Gastroesophageal sphincter (tissue), 4 donors: ENCODE measurements around the gene SUB1. TPM values are rescaled to one million over a fixed set of nuclear protein-coding genes. Genes with fewer than 3 reads are reported as not detected.

Experiments used
- ATAC-seq: fragments of 150-250 bp; one replicate; pipeline ENCODE4 v1.9.1; 2016; ENCODE audit warnings: mild to moderate bottlenecking, moderate library complexity
- H3K27ac ChIP-seq, 4 donors: fragments of 200-600 bp; sonication (generic) in 3 of 4; 1 replicate in 3 of 4; 2 replicates in 1 of 4; pipeline ENCODE4 v1.5.1; 2016 to 2019
- H3K27me3 ChIP-seq: fragments of 200-600 bp; sonication (generic); one replicate; pipeline ENCODE4 v1.5.1; 2019
- H3K36me3 ChIP-seq, 2 donors: fragments of 200-600 bp; sonication (generic); one replicate each; pipeline ENCODE4 v1.5.1; 2019; ENCODE audit warnings: control low read depth in 1 of 2
- H3K4me1 ChIP-seq, 3 donors: fragments of 200-600 bp; sonication (generic); 1 replicate in 2 of 3; 2 replicates in 1 of 3; pipeline ENCODE4 v1.5.1; 2016 to 2019; ENCODE audit warnings: control low read depth in 2 of 3
- H3K4me3 ChIP-seq, 2 donors: fragments of 200-600 bp; sonication (generic); one replicate each; pipeline ENCODE4 v1.5.1; 2019; ENCODE audit warnings: mild to moderate bottlenecking in 1 of 2, moderate library complexity in 1 of 2
- H3K9me3 ChIP-seq, 3 donors: fragments of 200-600 bp; sonication (generic); one replicate each; pipeline ENCODE4 v1.5.1; 2017 to 2019; ENCODE audit warnings: control low read depth in 2 of 3
- EP300 ChIP-seq: sonication (generic); formaldehyde crosslinking; IDR thresholded peaks from one replicate; pipeline ENCODE4 v1.6.1; 2017; ENCODE audit warnings: antibody characterized with exemption, mild to moderate bottlenecking
- POLR2A ChIP-seq, 2 donors: fragments of 450-650 bp; IDR thresholded peaks; one replicate each; pipeline ENCODE4 v1.6.1; 2017; ENCODE audit warnings: antibody characterized with exemption in 2 of 2, mild to moderate bottlenecking in 2 of 2, moderate library complexity in 1 of 2
- POLR2AphosphoS5 ChIP-seq: sonication (generic); formaldehyde crosslinking; IDR thresholded peaks from one replicate; pipeline ENCODE4 v1.6.1; 2017; ENCODE audit warnings: antibody characterized with exemption
- WGBS, 2 donors: methylation state at CpG; one replicate each; pipeline ENCODE4 v1.1.5; 2018; ENCODE audit warnings: low coverage in 1 of 2; 5-methylcytosine and 5-hydroxymethylcytosine counted together
- total RNA-seq, 4 donors: library from RNA; depleted of rRNA; stranded (reverse); fragments of >200 nt; gene quantifications; one replicate each; pipeline ENCODE4 v1.1.0, GENCODE V29; 2016
- TF ChIP-seq, protein P1 (sequence below), 4 experiments: fragments of 200-600 bp in 2 of 4; fragments of 450-650 bp in 2 of 4; sonication (generic) in 1 of 4; IDR thresholded peaks; one replicate each; pipeline ENCODE4 v1.5.1; 2017 to 2019; ENCODE audit warnings: antibody characterized with exemption in 4 of 4, mild to moderate bottlenecking in 2 of 4, moderate library complexity in 2 of 4

Gene SUB1
- total RNA-seq, 4 donors from 2014 or later, result 122 to 221 (median 149) TPM

DNA sequence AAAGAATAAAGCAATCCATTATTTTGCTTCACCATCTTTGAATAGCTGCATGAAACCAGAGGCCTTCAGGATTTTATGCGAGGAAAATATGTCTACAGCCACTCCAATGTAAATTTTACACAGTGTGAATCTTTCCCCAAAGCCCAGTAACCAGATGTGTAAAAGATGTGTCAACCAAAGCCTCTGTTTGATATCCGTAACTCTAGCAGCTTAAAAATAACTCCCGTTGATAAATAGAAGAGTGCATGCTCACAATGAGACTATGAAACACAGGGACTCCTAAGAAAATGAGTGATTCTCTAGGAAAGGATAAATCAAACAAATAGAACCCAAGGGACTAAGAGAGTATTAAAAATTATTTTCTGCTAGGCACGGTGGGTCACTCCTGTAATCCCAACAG lies 65.7 kb downstream of the SUB1 start:
- H3K9me3 ChIP-seq, result no peaks in the 10 kb centered on the region
- no peaks in the 10 kb centered on the region for H3K4me1 ChIP-seq
- H3K27ac ChIP-seq, result no peak overlapping the region
- no peak for TF ChIP-seq EP300
- TF ChIP-seq, protein P1, sequence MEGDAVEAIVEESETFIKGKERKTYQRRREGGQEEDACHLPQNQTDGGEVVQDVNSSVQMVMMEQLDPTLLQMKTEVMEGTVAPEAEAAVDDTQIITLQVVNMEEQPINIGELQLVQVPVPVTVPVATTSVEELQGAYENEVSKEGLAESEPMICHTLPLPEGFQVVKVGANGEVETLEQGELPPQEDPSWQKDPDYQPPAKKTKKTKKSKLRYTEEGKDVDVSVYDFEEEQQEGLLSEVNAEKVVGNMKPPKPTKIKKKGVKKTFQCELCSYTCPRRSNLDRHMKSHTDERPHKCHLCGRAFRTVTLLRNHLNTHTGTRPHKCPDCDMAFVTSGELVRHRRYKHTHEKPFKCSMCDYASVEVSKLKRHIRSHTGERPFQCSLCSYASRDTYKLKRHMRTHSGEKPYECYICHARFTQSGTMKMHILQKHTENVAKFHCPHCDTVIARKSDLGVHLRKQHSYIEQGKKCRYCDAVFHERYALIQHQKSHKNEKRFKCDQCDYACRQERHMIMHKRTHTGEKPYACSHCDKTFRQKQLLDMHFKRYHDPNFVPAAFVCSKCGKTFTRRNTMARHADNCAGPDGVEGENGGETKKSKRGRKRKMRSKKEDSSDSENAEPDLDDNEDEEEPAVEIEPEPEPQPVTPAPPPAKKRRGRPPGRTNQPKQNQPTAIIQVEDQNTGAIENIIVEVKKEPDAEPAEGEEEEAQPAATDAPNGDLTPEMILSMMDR (IDR thresholded peaks at IDR 0.05), result no peak
- no peak for TF ChIP-seq POLR2AphosphoS5
- no peak for TF ChIP-seq POLR2A (IDR thresholded peaks at IDR 0.05)
- no peak for ATAC-seq
- H3K27me3 ChIP-seq, result no peaks in the 10 kb centered on the region
- WGBS, 2 donors, result 49 to 70% methylated on average over 3 to 4 of the region's 4 CpGs
- no peak overlapping the region for H3K4me3 ChIP-seq
- H3K36me3 ChIP-seq, result no peaks in the 10 kb centered on the region

DNA sequence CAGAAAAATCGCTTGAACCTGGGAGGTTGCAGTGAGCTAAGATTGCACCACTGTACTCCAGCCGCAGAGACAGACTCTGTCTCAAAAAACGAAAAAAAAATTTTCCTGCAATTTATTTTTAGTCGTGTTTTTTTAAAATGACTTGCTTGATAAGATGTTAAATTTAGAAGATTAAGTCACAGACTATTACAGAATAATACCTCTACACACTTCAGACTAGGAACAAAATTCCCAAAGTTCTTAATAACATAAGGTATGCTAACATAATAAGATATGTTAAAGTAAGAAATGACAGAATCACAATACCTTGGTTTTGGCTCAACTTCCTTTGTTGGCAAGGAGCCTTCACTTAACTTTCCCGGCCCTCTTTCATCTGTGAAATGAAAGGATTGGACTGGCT lies 66.3 kb downstream of the SUB1 start:
- no peak overlapping the region for H3K4me3 ChIP-seq
- no peak overlapping the region for H3K27ac ChIP-seq
- H3K4me1 ChIP-seq, result no peaks in the 10 kb centered on the region
- no peak for ATAC-seq
- 36 to 41% methylated on average over 3 to 5 of the region's 5 CpGs for WGBS, 2 donors
- H3K27me3 ChIP-seq, result no peaks in the 10 kb centered on the region
- no peaks in the 10 kb centered on the region for H3K36me3 ChIP-seq
- TF ChIP-seq POLR2A (IDR thresholded peaks at IDR 0.05) (no peak), EP300 (no peak), POLR2AphosphoS5 (no peak)
- TF ChIP-seq, protein P1 (IDR thresholded peaks at IDR 0.05), result no peak
- no peaks in the 10 kb centered on the region for H3K9me3 ChIP-seq

Other genes starting within 250 kb of the SUB1 start
- 100 to 1,000 TPM in 2 of 4 donors, 10 to 100 TPM in 2; 92.9 to 108 (median 100) TPM for gene ZFR, start 140.8 kb upstream of the SUB1 start, total RNA-seq
- gene NPR3, start 125.8 kb downstream of the SUB1 start, total RNA-seq, result 1 to 10 TPM in 3 of 4 donors, under 1 TPM in 1; 0.81 to 4.9 (median 1.3) TPM